Activated CD8-positive, alpha-beta memory T cell treated with anti-CD3 and anti-CD28 coated beads, Interleukin-2, amount 50 U/mL, for 48 hours (primary cell): ENCODE measurements around the gene ITIH6.
"Not testable (repeated sequence)": the region's sequence is repeated elsewhere in the genome, so short reads cannot be mapped to it uniquely, and the experiment has no call there.

Source experiments
- DNase-seq: peaks from one replicate; pipeline ENCODE4 v3.0.0-alpha.2; 2020

ITIH6 gene, protein sequence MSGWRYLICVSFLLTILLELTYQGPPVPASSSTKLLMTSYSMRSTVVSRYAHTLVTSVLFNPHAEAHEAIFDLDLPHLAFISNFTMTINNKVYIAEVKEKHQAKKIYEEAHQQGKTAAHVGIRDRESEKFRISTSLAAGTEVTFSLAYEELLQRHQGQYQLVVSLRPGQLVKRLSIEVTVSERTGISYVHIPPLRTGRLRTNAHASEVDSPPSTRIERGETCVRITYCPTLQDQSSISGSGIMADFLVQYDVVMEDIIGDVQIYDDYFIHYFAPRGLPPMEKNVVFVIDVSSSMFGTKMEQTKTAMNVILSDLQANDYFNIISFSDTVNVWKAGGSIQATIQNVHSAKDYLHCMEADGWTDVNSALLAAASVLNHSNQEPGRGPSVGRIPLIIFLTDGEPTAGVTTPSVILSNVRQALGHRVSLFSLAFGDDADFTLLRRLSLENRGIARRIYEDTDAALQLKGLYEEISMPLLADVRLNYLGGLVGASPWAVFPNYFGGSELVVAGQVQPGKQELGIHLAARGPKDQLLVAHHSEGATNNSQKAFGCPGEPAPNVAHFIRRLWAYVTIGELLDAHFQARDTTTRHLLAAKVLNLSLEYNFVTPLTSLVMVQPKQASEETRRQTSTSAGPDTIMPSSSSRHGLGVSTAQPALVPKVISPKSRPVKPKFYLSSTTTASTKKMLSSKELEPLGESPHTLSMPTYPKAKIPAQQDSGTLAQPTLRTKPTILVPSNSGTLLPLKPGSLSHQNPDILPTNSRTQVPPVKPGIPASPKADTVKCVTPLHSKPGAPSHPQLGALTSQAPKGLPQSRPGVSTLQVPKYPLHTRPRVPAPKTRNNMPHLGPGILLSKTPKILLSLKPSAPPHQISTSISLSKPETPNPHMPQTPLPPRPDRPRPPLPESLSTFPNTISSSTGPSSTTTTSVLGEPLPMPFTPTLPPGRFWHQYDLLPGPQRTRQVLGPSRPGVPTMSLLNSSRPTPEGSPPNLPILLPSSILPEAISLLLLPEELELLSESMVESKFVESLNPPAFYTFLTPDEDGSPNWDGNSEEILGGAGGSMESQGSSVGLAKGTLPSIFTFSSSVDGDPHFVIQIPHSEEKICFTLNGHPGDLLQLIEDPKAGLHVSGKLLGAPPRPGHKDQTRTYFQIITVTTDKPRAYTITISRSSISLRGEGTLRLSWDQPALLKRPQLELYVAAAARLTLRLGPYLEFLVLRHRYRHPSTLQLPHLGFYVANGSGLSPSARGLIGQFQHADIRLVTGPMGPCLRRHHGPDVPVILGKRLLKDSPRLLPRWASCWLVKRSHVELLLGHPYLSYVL

GRCh38 chrX:54798137-54798536 is at the start of gene ITIH6:
Gene ITIH6, minus strand, starts transcription at chrX:54798255. Its CDS starts 45 bp downstream, at chrX:54798210.
- DNase-seq = no peak

DNA sequence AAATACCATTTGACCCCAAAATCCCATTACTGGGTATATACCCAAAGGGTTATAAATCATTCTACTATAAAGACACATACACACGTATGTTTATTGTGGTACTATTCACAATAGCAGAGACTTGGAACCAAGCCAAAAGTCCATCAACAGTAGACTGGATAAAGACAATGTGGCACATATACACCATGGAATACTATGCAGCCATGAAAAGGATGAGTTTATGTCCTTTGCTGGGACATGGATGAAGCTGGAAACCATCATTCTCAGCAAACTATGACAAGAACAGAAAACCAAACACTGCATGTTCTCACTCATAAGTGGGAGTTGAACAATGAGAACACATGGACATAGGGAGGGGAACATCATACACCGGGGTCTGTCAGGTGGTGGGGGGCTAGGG is 49.6 kb upstream of the ITIH6 start:
- DNase-seq = not testable (repeated sequence)

- DNase-seq = no peak
Observed at GRCh38 chrX:54843050-54843449, 45.0 kb upstream of the ITIH6 start.

DNA sequence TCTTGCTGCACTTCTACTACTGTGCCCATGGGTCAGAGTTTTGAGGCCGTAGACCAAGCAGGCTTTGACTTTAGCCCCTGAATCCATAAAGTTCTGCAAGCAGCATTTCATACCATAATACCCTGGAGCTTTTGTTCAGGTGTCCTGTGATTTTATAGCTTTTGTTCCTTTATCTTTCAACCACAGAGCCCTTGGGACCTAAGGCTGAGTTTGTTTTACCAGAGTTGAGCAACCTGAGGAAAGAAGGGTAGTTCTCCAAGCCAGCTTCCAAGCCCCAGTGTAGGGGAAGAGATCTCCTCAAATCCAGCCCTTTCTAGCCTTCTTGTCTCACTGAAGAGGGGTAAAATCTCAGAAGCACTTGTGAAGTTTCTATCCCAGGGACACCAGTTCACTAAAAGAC is 44.6 kb upstream of the ITIH6 start:
- DNase-seq = no peak

GRCh38 chrX:54841184-54841874 is 43.3 kb upstream of the ITIH6 start:
- not testable (repeated sequence) for DNase-seq

- DNase-seq = no peak
Observed at GRCh38 chrX:54838583-54838982, 40.5 kb upstream of the ITIH6 start.

DNA sequence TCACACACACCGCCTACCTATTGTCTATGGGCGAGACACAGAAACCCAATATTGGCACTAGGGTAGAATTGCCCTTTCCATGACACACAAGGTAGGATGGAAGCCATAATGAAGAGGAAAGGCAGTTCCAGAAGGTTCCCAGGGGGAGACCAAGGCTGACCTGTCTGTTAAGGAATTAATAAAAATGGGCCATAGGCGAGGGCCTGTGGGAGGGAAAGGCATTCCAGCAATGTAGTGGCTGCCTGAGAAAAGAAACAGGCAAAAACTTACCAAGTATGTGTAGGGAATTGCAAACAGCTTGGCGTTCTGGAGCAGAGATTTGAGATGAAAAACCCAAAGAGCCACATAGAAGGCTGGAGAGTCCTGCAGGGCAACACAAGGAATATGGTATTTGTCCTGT is 28.5 kb upstream of the ITIH6 start:
- DNase-seq = no peak

DNA sequence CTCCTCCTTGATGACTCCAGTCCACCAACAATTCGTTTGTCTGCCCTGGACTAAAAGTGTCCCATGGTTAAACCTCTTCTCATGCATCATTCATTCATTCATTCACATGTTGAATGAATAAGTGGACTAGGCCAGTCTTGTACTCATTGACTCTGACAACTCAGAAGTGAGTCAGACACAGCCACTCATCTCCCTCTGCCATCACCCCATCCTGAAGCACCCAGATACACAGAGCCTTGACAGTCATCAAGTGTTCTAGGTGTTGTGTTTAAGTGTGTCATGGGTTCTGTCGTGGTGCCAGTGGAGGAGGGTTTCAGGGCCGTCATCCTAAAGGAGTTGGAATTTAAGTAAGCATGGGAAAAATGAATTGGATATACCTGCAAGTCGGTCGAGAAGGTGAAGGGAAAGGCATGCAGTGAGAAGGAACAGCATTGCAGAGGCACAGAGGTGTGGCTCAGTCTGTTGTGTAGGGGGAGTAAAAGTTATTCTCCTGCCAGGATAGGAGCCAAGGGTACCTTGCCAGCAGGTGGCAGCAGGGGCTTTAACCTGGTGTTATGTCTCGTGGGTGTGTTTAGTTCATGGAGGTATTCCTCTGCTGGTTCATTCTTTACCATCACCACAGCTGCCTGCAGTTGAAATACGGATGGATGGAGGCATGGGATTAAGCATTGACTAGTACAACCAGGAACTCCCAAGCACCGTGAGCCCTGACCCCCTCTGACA is 27.8 kb upstream of the ITIH6 start:
- DNase-seq = no peak

- no peak for DNase-seq
Observed at GRCh38 chrX:54824722-54825121, 26.7 kb upstream of the ITIH6 start.

DNA sequence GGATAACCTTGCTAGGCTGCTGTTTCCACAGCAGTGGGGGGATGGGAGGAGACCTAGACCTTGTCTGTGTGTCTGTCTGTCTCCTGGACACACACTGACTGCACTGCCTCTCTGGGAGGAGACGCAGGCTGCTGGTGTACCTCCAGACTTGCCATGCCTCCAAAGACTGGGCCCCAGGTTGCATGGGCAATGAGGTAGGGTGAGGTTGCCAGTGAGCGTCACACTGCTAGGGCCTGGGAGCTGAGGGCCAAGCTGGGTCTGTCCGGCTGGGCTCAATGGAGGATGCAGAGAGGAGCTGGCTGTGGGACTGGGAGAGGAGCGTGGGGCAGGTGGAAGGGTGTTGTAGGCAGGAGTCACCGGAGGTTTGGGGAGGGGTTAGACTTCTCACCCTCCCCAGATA is 26.1 kb upstream of the ITIH6 start:
- DNase-seq = no peak

DNA sequence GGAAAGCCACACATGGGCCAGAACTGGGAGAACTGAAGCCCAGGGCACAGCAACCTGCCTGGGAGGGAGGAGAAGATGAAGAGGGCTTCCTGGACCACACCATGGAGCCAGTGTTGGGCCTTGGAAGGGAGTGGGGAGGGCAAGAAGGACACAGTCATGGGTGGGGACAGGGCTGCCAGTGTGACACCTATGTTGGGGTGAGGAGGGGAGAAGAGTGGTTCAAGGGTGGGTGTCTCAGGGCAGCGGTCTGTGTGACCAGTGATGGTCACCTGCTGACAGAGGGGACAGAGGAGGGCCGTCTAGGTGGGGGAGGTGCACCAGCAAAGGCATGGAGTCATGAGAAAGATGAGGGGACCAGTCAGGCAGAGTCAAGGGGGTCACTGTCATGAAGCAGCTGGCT is 23.3 kb upstream of the ITIH6 start:
- DNase-seq = no peak

GRCh38 chrX:54820737-54821136 is 22.7 kb upstream of the ITIH6 start:
- DNase-seq = no peak

DNA sequence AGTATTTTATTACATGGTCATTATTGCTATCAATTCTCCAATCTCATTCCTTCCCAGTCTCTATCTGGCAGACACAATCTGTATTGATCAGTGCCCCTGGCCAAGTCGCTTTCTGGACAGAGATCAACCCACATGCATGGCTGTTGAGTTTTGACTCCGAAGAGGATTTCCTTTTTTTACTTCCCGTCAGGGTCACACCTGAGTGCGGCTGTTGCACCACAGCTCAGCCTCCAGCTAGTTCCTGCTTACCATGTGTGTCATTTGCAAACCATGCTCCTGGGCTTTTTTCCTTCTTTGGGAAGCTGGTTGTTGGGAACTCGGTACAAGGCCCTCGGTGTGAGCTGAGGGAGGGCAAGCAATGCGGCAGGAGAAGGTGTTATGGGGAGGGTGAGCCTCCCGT is 21.1 kb upstream of the ITIH6 start:
- no peak for DNase-seq

DNA sequence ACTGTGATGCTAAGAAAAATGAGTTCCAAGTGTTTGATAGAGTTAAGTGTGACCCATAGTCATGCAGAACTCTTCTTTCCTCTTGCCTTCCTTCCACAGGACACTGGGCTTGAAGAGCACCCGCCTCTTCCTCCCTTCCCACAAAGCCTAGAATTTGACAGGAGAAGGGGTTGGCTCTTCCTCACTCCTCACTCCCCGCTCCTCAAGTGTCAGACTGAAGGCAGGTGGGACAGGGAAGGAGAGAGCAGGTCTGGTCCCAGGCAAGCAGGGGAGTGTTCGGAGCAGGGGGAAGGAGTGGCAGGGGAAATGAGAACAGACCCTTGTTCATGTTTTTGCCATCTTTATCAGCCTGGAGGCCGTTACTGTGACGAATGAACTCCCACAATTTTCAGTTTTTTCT is 20.2 kb upstream of the ITIH6 start:
- DNase-seq = no peak

- no peak for DNase-seq
Observed at GRCh38 chrX:54817220-54817820, 19.3 kb upstream of the ITIH6 start.

GRCh38 chrX:54812306-54812705 is 14.3 kb upstream of the ITIH6 start:
- DNase-seq = no peak

DNA sequence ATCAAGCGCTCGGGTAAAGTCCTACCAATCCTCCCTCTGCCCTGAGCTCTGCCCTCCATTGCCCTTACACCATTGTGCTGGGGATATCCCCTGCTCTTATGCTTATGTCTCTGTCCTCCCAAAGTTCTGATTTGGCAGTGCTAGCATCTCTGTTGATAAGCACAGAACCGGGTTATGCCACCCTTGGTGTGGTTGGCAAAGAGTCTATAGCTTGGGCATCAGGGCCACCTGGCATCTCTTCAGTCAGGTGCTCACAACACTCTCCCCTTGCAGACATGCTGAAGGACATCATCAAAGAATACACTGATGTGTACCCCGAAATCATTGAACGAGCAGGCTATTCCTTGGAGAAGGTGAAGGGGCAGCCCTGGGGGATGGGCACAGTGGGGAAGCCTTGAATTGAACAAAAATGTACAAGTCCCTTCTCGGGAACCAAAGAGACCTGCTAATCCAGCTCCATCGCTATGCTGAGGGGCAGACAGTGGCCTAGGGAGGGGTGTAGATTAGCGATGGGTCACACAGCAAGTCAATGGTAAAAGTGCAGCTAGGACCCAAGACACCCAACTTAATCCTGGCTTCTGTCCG is 13.3 kb upstream of the ITIH6 start:
- DNase-seq = no peak

DNA sequence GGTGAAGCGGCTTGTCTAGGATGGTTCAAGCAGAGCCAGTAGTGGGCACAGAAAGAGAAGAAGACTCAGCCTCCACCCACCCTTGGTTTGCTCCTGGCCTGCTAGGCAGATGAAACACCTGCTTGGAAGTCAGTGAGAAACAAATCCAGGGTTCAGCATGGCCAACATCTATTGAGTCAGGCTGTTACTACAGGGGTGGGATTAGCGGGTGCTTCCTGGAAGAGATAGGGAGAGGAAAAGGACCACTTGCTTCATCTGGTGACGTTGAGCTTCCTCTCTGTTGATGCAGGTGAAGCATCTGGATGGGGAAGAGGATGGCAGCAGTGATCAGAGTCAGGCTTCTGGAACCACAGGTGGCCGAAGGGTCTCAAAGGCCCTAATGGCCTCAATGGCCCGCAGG is 12.5 kb upstream of the ITIH6 start:
- no peak for DNase-seq

GRCh38 chrX:54808605-54809483 is 10.8 kb upstream of the ITIH6 start:
- DNase-seq = peak; percentile 89

DNA sequence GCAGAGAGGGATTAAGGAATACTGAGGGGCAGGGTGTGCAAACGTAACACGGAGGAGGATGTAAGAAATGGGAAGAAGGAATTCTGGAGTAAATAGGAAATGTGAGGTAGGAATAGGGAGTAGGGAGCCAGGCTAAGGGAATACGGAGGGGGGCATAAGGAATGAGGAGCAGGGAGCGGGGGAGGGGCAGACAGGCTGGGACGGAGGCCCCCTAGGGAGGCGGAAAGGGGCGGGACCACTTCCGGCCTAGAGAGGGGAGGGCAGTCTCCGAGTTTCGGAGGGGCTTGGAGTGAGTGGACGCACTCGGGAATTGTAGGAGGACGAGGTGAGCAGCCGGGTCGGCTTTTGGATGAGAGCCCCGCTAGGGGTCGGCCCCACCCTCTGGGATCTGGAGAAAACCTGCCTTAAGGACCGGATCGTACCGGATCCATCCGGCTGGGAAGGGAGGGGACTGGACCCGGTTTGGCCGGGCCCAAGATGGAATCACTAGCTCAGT is 10.1 kb upstream of the ITIH6 start:
- DNase-seq = peak; percentile 59
